Measurements from ENCODE around the gene SPEF2.

Gene SPEF2

DNA sequence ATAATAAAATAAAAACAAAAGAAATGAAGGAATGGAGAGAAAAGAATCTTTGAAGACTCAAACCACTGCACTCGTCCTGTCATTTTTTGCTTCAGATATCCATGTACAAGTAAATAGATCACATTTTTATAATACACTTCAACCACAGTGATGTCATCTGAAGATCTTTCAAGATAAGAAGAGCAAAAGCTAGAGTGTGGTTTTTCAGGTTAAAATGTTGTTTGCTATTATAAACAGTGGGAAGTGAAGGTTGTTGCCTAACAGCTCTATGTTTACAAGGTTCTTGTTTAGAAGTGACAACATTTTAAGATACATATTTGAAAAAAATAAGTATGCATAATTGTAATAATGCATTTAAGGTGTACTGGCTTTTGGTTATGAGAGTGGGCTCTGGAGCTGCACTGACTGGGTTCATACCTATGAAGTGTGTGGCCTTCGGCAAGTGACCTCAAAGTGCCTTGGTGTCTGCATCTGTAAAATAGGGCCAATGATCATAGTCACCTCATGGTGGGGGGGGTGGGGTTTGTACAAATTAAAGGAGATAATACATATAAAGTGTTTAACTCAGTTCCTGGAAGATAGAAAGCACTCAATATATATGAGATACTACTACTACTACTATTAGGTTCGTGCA is 193.6 kb downstream of the SPEF2 start:
- TF ChIP-seq, protein P1, sequence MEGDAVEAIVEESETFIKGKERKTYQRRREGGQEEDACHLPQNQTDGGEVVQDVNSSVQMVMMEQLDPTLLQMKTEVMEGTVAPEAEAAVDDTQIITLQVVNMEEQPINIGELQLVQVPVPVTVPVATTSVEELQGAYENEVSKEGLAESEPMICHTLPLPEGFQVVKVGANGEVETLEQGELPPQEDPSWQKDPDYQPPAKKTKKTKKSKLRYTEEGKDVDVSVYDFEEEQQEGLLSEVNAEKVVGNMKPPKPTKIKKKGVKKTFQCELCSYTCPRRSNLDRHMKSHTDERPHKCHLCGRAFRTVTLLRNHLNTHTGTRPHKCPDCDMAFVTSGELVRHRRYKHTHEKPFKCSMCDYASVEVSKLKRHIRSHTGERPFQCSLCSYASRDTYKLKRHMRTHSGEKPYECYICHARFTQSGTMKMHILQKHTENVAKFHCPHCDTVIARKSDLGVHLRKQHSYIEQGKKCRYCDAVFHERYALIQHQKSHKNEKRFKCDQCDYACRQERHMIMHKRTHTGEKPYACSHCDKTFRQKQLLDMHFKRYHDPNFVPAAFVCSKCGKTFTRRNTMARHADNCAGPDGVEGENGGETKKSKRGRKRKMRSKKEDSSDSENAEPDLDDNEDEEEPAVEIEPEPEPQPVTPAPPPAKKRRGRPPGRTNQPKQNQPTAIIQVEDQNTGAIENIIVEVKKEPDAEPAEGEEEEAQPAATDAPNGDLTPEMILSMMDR (IDR thresholded peaks at IDR 0.05; ENCODE audit: insufficient read depth, low read depth, low read length, missing control alignments), result no peak
- H3K4me3 ChIP-seq (ENCODE audit: low read length), result no peak overlapping the region
- no peak for DNase-seq (ENCODE audit: low read depth)

DNA sequence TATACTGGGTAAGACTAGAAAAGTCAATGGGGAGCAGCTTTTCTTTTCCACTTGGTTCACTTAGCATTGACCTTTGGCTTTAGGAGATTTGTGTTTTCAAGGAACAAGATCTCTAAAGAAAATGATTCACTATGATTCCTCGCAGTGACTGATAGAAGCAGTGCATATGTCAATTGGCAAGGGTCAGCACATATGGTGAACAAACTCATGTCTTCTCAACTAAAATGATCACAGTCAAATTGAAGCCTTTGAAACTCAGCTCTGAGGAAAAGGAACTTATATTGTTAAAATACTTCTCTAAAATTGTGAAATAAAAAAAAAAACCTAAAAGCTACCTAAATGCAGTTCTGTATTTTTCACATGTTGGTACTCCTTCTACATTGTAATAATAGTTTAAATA is 195.9 kb downstream of the SPEF2 start:
- TF ChIP-seq, protein P1 (IDR thresholded peaks at IDR 0.05; ENCODE audit: insufficient read depth, low read depth, low read length, missing control alignments), result no peak
- H3K4me3 ChIP-seq (ENCODE audit: low read length), result no peak overlapping the region
- DNase-seq (ENCODE audit: low read depth), result no peak

DNA sequence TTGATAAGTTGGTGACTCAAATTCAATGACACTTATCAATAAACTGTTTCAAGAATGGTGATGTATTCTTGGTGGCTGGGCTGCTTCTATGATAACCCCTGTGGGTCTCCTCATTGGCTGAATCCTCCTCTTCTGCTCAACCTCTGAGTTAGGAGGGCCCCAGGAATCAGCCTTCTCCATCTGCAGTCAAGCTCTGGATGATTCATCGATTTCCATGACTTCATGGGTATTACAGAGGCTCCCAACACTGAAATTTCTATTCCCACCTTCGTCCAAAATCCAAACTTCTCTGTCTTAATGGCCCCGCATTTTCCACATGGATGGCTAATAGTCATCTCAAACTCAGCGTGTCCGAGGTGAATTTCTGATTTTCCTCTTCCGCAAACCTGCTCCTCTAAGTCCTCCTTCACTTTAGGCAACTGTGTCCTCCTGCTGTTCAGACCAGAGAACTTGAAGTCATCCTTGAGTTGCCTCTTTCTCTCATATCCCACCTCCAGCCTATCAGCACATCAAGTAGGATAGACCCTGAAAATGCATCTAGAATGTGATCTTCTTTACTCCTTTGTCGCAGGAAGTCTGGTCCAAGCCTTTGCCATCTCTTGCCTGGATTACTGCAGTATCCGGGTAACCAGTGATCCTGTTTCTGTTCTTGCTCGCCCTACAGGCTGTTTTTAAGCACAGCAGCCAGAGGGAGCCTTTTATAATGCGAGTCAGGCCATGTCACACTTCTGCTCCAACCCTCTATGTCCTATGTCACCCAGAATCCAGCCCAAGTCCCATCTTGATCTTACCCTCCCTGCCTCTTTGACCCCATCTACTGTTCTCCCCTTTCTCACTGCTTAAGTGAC is 197.7 kb downstream of the SPEF2 start:
- TF ChIP-seq, protein P1 (IDR thresholded peaks at IDR 0.05; ENCODE audit: insufficient read depth, low read depth, low read length, missing control alignments), result peak; percentile 73
- DNase-seq (ENCODE audit: low read depth), result peak; percentile 48
- no peak overlapping the region for H3K4me3 ChIP-seq (ENCODE audit: low read length)

DNA sequence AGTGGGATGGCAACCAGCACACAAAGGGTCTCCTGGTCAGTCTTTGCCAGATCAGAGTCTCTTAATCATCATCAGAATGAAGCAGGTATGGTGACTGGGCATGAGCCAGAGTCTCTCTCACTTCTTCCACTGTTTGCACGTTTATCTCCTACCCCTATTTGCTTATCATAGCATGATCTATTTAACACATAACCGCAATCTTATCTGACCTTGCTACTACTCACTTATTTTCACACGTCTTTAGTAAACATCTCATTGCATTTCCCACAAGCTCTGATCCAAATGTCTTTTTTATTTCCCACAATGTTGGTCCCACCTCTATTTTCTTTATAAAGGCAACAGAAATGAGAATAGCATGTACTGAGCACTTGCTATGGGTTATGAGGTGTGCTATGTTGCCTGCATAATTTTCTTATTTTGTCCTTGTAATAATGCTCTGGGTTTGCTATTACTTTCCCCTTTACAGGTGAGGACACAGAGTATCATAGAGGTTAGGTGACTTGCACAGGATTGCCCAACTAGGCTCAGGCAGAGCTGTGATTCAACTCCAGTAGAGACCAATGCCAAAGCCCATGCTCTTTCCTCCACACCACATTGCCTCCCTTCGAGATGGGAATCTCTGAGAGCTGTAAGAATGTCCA is 199.3 kb downstream of the SPEF2 start:
- DNase-seq (ENCODE audit: low read depth), result peak; percentile 25

DNA sequence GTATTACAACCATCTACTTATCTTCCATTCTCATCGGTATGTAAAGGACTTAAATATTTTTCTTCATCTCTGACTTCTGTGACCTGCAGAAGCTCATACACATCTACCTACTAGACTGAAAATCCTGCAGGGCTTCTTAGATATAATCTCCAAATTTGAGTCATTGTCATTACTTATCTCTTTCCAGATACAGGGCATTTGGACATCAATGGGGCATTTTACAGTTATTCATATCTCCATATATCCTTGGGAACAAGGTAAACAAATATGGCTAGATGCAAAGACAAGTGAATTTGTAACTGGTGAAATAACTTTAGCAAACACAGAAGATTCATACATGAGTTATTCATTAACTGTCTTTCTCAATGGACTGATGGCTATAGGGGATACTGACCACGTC is 201.4 kb downstream of the SPEF2 start:
- TF ChIP-seq, protein P1 (IDR thresholded peaks at IDR 0.05; ENCODE audit: insufficient read depth, low read depth, low read length, missing control alignments), result no peak
- no peak overlapping the region for H3K4me3 ChIP-seq (ENCODE audit: low read length)
- DNase-seq (ENCODE audit: low read depth), result no peak

More for the DNA sequence above, 199.3 kb downstream of the SPEF2 start:
- TF ChIP-seq, protein P1 (IDR thresholded peaks at IDR 0.05; ENCODE audit: insufficient read depth, low read depth, low read length, missing control alignments), result no peak
- no peak overlapping the region for H3K4me3 ChIP-seq (ENCODE audit: low read length)

DNA sequence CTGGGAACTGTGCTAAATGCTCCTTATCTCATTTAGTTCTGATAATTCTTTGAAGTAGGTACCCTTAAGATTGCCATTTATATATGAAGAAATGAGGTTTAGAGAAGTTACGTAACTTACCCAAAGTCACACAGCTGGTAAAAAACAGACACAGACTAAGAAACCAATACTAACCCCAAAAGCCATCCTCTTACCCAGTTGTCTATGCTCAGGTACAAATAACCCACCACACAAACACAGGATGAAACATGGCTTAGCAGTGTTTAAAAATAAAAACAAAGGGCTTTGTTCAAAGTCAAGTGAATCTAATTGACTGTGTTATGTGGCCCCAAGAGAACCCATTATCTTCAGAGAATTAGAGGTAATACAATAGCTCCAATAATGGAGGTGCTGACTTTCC is 202.0 kb downstream of the SPEF2 start:
- TF ChIP-seq, protein P1 (IDR thresholded peaks at IDR 0.05; ENCODE audit: insufficient read depth, low read depth, low read length, missing control alignments), result no peak
- no peak overlapping the region for H3K4me3 ChIP-seq (ENCODE audit: low read length)
- no peak for DNase-seq (ENCODE audit: low read depth)

Data from epithelial cell of esophagus (primary cell).